SKM-1 (cell line): Measurements from ENCODE around the gene NTN1.
"Not testable (repeated sequence)": the region's sequence is repeated elsewhere in the genome, so short reads cannot be mapped to it uniquely, and the experiment has no call there.

Experiments
- DNase-seq: peaks from one replicate; lab custom pipeline; 2025; ENCODE audit not compliant: unreplicated experiment; lab: John Stamatoyannopoulos, UW

The NTN1 gene

GRCh38 chr17:9241371-9241712, 220.0 kb downstream of the NTN1 start:
- DNase-seq, result no peak

GRCh38 chr17:9241774-9242496, 220.6 kb downstream of the NTN1 start:
- no peak for DNase-seq

- DNase-seq, result no peak
These were observed 221.2 kb downstream of the NTN1 start for GRCh38 chr17:9242497-9242881.

- DNase-seq, result no peak
These were observed 221.7 kb downstream of the NTN1 start for GRCh38 chr17:9242983-9243382.

- DNase-seq, result no peak
These were observed 223.0 kb downstream of the NTN1 start for GRCh38 chr17:9244066-9245052.

GRCh38 chr17:9247401-9247938, 226.2 kb downstream of the NTN1 start:
- no peak for DNase-seq

GRCh38 chr17:9249245-9249953, 228.1 kb downstream of the NTN1 start:
- DNase-seq, result no peak

- DNase-seq, result no peak
These were observed 230.0 kb downstream of the NTN1 start for GRCh38 chr17:9251273-9251672.

- no peak for DNase-seq
These were observed 232.0 kb downstream of the NTN1 start for GRCh38 chr17:9253308-9253707.

- DNase-seq, result no peak
These were observed 233.5 kb downstream of the NTN1 start for GRCh38 chr17:9254841-9255240.

GRCh38 chr17:9255833-9256232, 234.5 kb downstream of the NTN1 start:
- no peak for DNase-seq

- no peak for DNase-seq
These were observed 235.0 kb downstream of the NTN1 start for GRCh38 chr17:9256361-9256750.

- DNase-seq, result no peak
These were observed 235.7 kb downstream of the NTN1 start for GRCh38 chr17:9256751-9257629.

- DNase-seq, result not testable (repeated sequence)
These were observed 236.3 kb downstream of the NTN1 start for GRCh38 chr17:9257630-9257965.

GRCh38 chr17:9258115-9259015, 237.1 kb downstream of the NTN1 start:
- DNase-seq, result no peak

- no peak for DNase-seq
These were observed 238.1 kb downstream of the NTN1 start for GRCh38 chr17:9259419-9259818.

GRCh38 chr17:9261081-9262012, 240.0 kb downstream of the NTN1 start:
- no peak for DNase-seq

- no peak for DNase-seq
These were observed 244.8 kb downstream of the NTN1 start for GRCh38 chr17:9266031-9266680.
